Measurements from ENCODE around the gene KRT83.

GRCh38 chr12:52280796-52281560 is 40.2 kb downstream of the KRT83 start:
- TF ChIP-seq, protein P1, sequence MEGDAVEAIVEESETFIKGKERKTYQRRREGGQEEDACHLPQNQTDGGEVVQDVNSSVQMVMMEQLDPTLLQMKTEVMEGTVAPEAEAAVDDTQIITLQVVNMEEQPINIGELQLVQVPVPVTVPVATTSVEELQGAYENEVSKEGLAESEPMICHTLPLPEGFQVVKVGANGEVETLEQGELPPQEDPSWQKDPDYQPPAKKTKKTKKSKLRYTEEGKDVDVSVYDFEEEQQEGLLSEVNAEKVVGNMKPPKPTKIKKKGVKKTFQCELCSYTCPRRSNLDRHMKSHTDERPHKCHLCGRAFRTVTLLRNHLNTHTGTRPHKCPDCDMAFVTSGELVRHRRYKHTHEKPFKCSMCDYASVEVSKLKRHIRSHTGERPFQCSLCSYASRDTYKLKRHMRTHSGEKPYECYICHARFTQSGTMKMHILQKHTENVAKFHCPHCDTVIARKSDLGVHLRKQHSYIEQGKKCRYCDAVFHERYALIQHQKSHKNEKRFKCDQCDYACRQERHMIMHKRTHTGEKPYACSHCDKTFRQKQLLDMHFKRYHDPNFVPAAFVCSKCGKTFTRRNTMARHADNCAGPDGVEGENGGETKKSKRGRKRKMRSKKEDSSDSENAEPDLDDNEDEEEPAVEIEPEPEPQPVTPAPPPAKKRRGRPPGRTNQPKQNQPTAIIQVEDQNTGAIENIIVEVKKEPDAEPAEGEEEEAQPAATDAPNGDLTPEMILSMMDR (IDR thresholded peaks at IDR 0.05; ENCODE audit: low read length): no peak
- TF ChIP-seq EZH2 (IDR thresholded peaks at IDR 0.05; ENCODE audit: borderline replicate concordance, low read length): no peak
